Endothelial cell (in vitro differentiated cells): ENCODE measurements around the gene KIAA1671. TPM values are rescaled to one million over a fixed set of nuclear protein-coding genes. Genes with fewer than 3 reads are reported as not detected.

Source experiments
- DNase-seq: peaks from one replicate; pipeline ENCODE4 v3.0.0; 2021; ENCODE audit warnings: low spot score
- H3K27ac Mint-ChIP-seq: one replicate; pipeline ENCODE4 v1.8.0; 2021; ENCODE audit warnings: mixed read lengths, inconsistent platforms; ENCODE audit not compliant: unreplicated experiment
- H3K27me3 Mint-ChIP-seq: one replicate; pipeline ENCODE4 v1.8.0; 2021; ENCODE audit warnings: mild to moderate bottlenecking, moderate library complexity, mixed read lengths, inconsistent platforms; ENCODE audit not compliant: unreplicated experiment
- H3K36me3 Mint-ChIP-seq: one replicate; pipeline ENCODE4 v1.8.0; 2021; ENCODE audit warnings: mild to moderate bottlenecking, low read depth, mixed read lengths, inconsistent platforms; ENCODE audit not compliant: unreplicated experiment
- H3K4me1 Mint-ChIP-seq: one replicate; pipeline ENCODE4 v1.8.0; 2021; ENCODE audit warnings: mild to moderate bottlenecking, mixed read lengths, inconsistent platforms; ENCODE audit not compliant: unreplicated experiment
- H3K4me3 Mint-ChIP-seq: one replicate; pipeline ENCODE4 v1.8.0; 2021; ENCODE audit warnings: mild to moderate bottlenecking, mixed read lengths, inconsistent platforms; ENCODE audit not compliant: unreplicated experiment
- H3K9me3 Mint-ChIP-seq: one replicate; pipeline ENCODE4 v1.8.0; 2021; ENCODE audit warnings: mixed read lengths, inconsistent platforms; ENCODE audit not compliant: unreplicated experiment
- total RNA-seq: library from RNA; stranded (reverse); fragmentation: NEBNext Ultra II Directional; extraction: Animal tissue kit (Norgen Biotek cat#: 25700); gene quantifications from one replicate; pipeline ENCODE4 v1.2.1, GENCODE V29; 2021; ENCODE audit not compliant: unreplicated experiment
- TF ChIP-seq, protein P1 (sequence below): fragments of 200-600 bp; sonication (generic); IDR thresholded peaks from one replicate; pipeline ENCODE4 v1.5.0; 2021; ENCODE audit warnings: antibody characterized with exemption; ENCODE audit not compliant: unreplicated experiment

KIAA1671 gene
- total RNA-seq, 1 donor from 2014 or later: 92.1 TPM

DNA sequence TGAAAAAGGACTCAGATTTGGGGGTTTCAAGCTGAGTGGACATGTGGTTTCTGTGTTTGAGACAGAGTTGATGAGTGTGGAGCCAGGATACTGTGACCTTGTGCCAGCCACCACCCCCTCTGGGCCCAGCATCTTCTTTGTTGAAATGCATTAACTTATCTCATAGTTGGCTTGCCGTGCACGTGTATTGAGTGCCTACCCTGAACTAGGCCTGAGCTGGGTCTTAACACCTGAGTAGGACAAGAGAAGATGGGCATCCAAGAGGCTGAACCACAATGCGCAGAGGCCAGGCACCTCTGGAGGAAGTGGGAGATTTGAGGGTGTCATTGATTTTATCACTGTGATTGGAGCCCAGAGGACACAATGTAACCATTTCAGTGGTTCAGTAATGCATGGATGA, 129.6 kb downstream of the KIAA1671 start:
- Mint-ChIP-seq H3K4me1 (peaks cover 22% of the 10 kb centered on the region), H3K27me3 (peaks cover 3% of the 10 kb centered on the region), H3K9me3 (no peaks in the 10 kb centered on the region), H3K27ac (no peak overlapping the region), H3K36me3 (no peaks in the 10 kb centered on the region), H3K4me3 (no peak overlapping the region)
- DNase-seq: no peak
- TF ChIP-seq, protein P1, sequence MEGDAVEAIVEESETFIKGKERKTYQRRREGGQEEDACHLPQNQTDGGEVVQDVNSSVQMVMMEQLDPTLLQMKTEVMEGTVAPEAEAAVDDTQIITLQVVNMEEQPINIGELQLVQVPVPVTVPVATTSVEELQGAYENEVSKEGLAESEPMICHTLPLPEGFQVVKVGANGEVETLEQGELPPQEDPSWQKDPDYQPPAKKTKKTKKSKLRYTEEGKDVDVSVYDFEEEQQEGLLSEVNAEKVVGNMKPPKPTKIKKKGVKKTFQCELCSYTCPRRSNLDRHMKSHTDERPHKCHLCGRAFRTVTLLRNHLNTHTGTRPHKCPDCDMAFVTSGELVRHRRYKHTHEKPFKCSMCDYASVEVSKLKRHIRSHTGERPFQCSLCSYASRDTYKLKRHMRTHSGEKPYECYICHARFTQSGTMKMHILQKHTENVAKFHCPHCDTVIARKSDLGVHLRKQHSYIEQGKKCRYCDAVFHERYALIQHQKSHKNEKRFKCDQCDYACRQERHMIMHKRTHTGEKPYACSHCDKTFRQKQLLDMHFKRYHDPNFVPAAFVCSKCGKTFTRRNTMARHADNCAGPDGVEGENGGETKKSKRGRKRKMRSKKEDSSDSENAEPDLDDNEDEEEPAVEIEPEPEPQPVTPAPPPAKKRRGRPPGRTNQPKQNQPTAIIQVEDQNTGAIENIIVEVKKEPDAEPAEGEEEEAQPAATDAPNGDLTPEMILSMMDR: no peak

DNA sequence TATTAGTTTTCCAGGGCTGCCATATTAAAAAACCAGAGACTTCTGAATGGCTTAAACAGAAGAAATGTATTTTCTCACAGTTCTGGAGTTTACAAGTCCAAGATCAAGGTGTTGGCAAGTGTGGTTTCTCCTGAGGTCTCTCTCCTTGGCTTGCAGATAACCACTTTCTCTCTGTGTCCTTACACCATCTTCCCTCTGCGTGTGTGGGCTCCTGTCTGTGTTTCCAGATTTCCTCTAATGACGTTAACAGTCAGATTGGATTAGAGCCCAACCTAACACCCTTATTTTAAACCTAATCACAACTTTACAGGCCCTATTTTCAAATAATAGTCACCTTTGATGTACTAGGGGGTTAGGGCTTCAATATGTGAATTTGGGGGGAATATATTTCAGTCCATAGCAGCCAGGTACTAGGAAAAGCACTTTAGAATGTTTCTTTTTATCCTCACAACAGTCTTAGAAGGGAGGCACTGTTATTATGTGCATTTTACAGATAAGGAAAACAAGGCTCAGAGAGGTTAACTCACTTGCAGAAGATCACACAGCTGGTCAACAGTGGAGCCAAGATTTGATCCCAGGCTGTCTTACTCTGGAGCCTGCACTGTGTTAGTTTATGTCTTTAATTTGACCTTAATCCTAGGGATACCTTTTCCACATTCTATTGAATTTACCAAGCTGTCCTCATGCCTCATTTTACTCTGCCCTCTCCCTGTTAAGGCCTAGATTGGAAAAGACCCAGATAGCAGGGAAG, 130.7 kb downstream of the KIAA1671 start:
- peaks cover 3% of the 10 kb centered on the region for H3K27me3 Mint-ChIP-seq
- no peak overlapping the region for H3K4me3 Mint-ChIP-seq
- no peak for DNase-seq
- H3K27ac Mint-ChIP-seq: no peak overlapping the region
- H3K9me3 Mint-ChIP-seq: no peaks in the 10 kb centered on the region
- TF ChIP-seq, protein P1: no peak
- H3K4me1 Mint-ChIP-seq: peaks cover 22% of the 10 kb centered on the region
- no peaks in the 10 kb centered on the region for H3K36me3 Mint-ChIP-seq

DNA sequence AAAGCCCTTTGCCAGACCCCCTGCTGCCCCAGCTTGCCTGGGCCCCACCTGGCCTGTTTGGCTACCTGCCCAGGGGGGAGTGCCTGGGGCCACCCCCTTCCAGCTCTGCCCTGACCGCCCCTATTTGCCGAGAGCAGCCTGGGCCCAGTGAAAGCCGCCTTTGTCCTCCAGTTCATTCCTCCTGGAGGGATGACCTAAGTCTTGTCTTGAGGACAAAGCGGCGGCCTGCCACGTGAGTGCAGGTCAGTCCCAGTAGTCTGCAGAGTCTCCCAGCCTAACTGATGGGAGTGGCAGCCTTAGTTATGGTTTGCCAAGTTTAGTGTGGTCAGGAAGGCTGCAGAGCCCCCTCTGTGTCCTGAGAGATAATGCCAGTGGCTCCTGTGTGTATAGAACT, 131.3 kb downstream of the KIAA1671 start:
- no peak overlapping the region for H3K27ac Mint-ChIP-seq
- TF ChIP-seq, protein P1: no peak
- peaks cover 3% of the 10 kb centered on the region for H3K27me3 Mint-ChIP-seq
- DNase-seq: no peak
- no peaks in the 10 kb centered on the region for H3K9me3 Mint-ChIP-seq
- no peak overlapping the region for H3K4me3 Mint-ChIP-seq
- H3K36me3 Mint-ChIP-seq: no peaks in the 10 kb centered on the region
- H3K4me1 Mint-ChIP-seq: peaks cover 25% of the 10 kb centered on the region

DNA sequence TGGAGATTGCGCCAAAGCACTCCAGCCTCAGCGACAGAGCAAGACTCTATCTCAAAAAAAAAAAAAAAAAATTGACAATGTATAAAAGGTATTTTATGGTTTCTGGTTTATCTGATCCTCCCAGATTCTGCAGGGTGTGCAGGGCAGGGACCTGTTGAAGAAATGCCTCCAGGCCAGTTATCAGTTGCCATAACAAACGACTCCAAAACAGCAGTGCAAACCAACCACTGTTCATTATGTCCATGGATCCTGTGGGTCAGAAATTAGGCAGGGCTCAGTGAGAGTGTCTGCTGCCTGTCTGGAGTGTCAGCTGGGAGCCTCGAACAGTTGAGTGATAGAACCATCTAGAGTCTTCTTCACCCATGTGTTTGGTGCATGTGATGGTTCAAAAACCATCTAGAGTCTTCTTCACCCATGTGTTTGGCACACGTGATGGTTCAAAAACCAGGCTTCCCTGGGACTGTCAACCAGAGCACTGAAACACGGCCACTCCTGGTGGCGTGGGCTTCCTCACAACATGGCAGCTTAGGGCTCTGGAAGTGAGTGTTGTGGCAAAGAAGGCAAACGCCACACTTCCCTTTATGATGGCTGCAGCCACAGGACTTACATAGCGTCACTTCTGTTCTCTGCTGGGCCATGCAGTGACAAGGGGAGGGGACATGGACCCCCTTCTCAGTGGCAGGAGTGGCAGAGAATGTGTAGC, 132.0 kb downstream of the KIAA1671 start:
- peaks cover 3% of the 10 kb centered on the region for H3K27me3 Mint-ChIP-seq
- peaks cover 25% of the 10 kb centered on the region for H3K4me1 Mint-ChIP-seq
- H3K9me3 Mint-ChIP-seq: no peaks in the 10 kb centered on the region
- TF ChIP-seq, protein P1: no peak
- no peaks in the 10 kb centered on the region for H3K36me3 Mint-ChIP-seq
- H3K4me3 Mint-ChIP-seq: no peak overlapping the region
- no peak overlapping the region for H3K27ac Mint-ChIP-seq
- no peak for DNase-seq

DNA sequence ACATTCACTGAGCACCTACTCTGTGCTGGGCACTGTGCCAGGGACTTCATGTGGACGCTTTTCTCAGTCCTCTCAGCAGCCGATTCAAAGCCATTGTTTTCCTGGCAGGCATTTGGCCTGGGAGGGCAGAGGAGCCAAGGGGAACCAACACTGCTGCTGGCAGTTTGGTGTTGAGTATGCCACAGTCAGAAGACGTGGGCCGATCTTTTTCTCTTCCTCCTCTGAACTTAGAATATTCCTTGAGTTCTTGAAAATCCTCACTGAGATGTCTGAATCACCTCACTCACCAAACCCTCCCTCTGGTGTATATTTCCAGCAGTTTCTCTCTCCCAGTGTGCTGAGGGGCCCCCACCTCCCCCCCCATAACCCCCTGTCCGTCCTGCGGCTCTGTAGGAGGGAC, 132.6 kb downstream of the KIAA1671 start:
- Mint-ChIP-seq H3K4me1 (peaks cover 30% of the 10 kb centered on the region), H3K36me3 (no peaks in the 10 kb centered on the region), H3K27ac (no peak overlapping the region), H3K4me3 (no peak overlapping the region), H3K27me3 (peaks cover 2% of the 10 kb centered on the region), H3K9me3 (no peaks in the 10 kb centered on the region)
- TF ChIP-seq, protein P1: no peak
- DNase-seq: no peak
